ENCODE results near the gene PIK3R2. TPM values are rescaled to one million over a fixed set of nuclear protein-coding genes. Genes with fewer than 3 reads are reported as not detected.
A peak's percentile ranks its signal among the peaks of the same experiment; 100 is the strongest.

The PIK3R2 gene
- polyA plus RNA-seq, 1 donor from 2014 or later: 14.8 TPM

DNA sequence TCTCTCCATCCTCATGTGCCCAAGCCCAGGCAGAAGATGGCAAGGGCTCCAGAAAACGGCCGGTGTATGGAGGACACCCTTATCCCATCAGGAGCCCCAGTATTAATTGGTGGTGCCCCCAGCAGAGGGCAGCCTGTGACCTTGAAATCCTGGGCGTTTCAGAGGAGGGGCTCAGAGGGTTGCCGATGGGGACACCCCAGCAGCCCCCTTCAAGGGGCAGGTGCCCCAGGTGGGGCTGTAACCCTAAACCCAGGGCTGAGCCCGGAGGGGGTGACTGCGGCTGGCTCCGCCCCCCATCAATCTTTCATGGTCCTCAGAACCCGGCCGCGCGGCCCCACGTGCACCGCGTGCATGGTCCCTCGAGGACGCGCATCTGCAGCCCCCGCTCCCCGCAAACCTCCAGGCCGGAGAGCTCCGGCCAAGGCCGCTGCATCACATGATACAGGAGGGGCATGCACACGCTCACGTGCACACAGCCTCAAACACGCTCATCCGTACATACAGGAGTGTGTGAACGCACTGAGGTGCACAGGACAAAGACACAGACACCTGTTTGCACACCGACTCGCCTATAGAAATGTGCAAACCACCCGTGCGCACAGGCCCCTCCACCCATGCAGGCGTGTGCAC is 49.9 kb downstream of the PIK3R2 start:
- peaks cover 16% of the 10 kb centered on the region for H3K79me2 ChIP-seq (replicated peaks; ENCODE audit: insufficient read depth, low read length)
- H3K36me3 ChIP-seq (ENCODE audit: insufficient read depth, low read length): no peaks in the 10 kb centered on the region
- H2AFZ ChIP-seq (ENCODE audit: low read depth, low read length): peak overlapping the region; percentile 53
- peak overlapping the region; percentile 72 for H3K4me2 ChIP-seq (ENCODE audit: low read length)
- no peaks in the 10 kb centered on the region for H3K9me2 ChIP-seq (ENCODE audit: insufficient read depth, low read length)
- no peaks in the 10 kb centered on the region for H3K27me3 ChIP-seq (ENCODE audit: insufficient read depth, low read depth, low read length)
- TF ChIP-seq SMC3 (conservative IDR thresholded peaks at IDR 0.05; ENCODE audit: poor library complexity) (peak; percentile 70), EZH2 (IDR thresholded peaks at IDR 0.05; ENCODE audit: borderline replicate concordance, insufficient read depth, low read length, poor library complexity, severe bottlenecking) (no peak), TAF1 (IDR thresholded peaks at IDR 0.05; ENCODE audit: low read depth) (no peak), POLR2AphosphoS5 (IDR thresholded peaks at IDR 0.05) (no peak), RAD21 (conservative IDR thresholded peaks at IDR 0.05) (peak; percentile 65), EP300 (conservative IDR thresholded peaks at IDR 0.05; ENCODE audit: poor library complexity, severe bottlenecking) (no peak), MXI1 (conservative IDR thresholded peaks at IDR 0.05; ENCODE audit: poor library complexity, severe bottlenecking) (no peak)
- TF ChIP-seq, protein P1, sequence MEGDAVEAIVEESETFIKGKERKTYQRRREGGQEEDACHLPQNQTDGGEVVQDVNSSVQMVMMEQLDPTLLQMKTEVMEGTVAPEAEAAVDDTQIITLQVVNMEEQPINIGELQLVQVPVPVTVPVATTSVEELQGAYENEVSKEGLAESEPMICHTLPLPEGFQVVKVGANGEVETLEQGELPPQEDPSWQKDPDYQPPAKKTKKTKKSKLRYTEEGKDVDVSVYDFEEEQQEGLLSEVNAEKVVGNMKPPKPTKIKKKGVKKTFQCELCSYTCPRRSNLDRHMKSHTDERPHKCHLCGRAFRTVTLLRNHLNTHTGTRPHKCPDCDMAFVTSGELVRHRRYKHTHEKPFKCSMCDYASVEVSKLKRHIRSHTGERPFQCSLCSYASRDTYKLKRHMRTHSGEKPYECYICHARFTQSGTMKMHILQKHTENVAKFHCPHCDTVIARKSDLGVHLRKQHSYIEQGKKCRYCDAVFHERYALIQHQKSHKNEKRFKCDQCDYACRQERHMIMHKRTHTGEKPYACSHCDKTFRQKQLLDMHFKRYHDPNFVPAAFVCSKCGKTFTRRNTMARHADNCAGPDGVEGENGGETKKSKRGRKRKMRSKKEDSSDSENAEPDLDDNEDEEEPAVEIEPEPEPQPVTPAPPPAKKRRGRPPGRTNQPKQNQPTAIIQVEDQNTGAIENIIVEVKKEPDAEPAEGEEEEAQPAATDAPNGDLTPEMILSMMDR (IDR thresholded peaks at IDR 0.05; ENCODE audit: poor library complexity, severe bottlenecking): peak; percentile 62
- TF ChIP-seq, protein P2, sequence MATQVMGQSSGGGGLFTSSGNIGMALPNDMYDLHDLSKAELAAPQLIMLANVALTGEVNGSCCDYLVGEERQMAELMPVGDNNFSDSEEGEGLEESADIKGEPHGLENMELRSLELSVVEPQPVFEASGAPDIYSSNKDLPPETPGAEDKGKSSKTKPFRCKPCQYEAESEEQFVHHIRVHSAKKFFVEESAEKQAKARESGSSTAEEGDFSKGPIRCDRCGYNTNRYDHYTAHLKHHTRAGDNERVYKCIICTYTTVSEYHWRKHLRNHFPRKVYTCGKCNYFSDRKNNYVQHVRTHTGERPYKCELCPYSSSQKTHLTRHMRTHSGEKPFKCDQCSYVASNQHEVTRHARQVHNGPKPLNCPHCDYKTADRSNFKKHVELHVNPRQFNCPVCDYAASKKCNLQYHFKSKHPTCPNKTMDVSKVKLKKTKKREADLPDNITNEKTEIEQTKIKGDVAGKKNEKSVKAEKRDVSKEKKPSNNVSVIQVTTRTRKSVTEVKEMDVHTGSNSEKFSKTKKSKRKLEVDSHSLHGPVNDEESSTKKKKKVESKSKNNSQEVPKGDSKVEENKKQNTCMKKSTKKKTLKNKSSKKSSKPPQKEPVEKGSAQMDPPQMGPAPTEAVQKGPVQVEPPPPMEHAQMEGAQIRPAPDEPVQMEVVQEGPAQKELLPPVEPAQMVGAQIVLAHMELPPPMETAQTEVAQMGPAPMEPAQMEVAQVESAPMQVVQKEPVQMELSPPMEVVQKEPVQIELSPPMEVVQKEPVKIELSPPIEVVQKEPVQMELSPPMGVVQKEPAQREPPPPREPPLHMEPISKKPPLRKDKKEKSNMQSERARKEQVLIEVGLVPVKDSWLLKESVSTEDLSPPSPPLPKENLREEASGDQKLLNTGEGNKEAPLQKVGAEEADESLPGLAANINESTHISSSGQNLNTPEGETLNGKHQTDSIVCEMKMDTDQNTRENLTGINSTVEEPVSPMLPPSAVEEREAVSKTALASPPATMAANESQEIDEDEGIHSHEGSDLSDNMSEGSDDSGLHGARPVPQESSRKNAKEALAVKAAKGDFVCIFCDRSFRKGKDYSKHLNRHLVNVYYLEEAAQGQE (IDR thresholded peaks at IDR 0.05; ENCODE audit: borderline replicate concordance): no peak
- H3K27ac ChIP-seq (ENCODE audit: low read length): peak overlapping the region; percentile 95
- H4K20me1 ChIP-seq (ENCODE audit: insufficient read depth): no peaks in the 10 kb centered on the region
- H3K9me3 ChIP-seq (ENCODE audit: low read length): no peaks in the 10 kb centered on the region
- peak overlapping the region; percentile 92 for H3K4me3 ChIP-seq (ENCODE audit: low read length)
- H3F3A ChIP-seq (ENCODE audit: insufficient read depth, low read length, poor library complexity, severe bottlenecking): peaks cover 3% of the 10 kb centered on the region
- H3K9ac ChIP-seq (ENCODE audit: low read length): peak overlapping the region; percentile 96

DNA sequence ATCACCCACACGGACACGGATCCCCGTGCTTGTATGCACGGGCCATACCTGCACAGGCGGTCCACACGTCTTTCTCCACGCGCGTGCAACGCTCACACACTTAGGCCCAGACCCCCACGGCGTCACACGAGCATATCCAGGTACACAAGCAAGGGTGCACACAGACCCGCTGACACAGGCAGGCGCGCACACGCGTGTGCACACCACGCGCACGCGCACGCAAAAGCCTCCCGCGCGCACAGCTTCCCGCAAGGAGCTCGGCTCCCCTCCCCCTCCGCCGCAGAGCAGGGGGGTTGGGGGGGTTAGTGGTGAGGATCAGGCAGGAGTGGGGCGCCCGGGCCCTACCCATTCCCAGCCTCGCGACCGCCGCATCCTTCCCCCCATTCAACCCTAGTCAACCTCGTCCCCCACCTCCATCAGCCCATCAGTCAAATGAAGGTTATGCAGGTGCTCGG is 50.5 kb downstream of the PIK3R2 start:
- Histone ChIP-seq H3F3A (ENCODE audit: insufficient read depth, low read length, poor library complexity, severe bottlenecking) (peaks cover 3% of the 10 kb centered on the region), H3K4me2 (ENCODE audit: low read length) (peak overlapping the region; percentile 72), H3K27ac (ENCODE audit: low read length) (peak overlapping the region; percentile 95), H2AFZ (ENCODE audit: low read depth, low read length) (peak overlapping the region; percentile 53), H3K36me3 (ENCODE audit: insufficient read depth, low read length) (no peaks in the 10 kb centered on the region), H3K4me3 (ENCODE audit: low read length) (peak overlapping the region; percentile 92), H3K9me2 (ENCODE audit: insufficient read depth, low read length) (no peaks in the 10 kb centered on the region), H3K9me3 (ENCODE audit: low read length) (no peaks in the 10 kb centered on the region), H3K27me3 (ENCODE audit: insufficient read depth, low read depth, low read length) (no peaks in the 10 kb centered on the region), H3K9ac (ENCODE audit: low read length) (peak overlapping the region; percentile 96), H4K20me1 (ENCODE audit: insufficient read depth) (no peaks in the 10 kb centered on the region), H3K79me2 (replicated peaks; ENCODE audit: insufficient read depth, low read length) (peaks cover 16% of the 10 kb centered on the region)
- TF ChIP-seq POLR2AphosphoS5 (IDR thresholded peaks at IDR 0.05) (no peak), MXI1 (conservative IDR thresholded peaks at IDR 0.05; ENCODE audit: poor library complexity, severe bottlenecking) (peak; percentile 92), EZH2 (IDR thresholded peaks at IDR 0.05; ENCODE audit: borderline replicate concordance, insufficient read depth, low read length, poor library complexity, severe bottlenecking) (no peak), TAF1 (IDR thresholded peaks at IDR 0.05; ENCODE audit: low read depth) (no peak), SMC3 (conservative IDR thresholded peaks at IDR 0.05; ENCODE audit: poor library complexity) (peak; percentile 51), EP300 (conservative IDR thresholded peaks at IDR 0.05; ENCODE audit: poor library complexity, severe bottlenecking) (peak; percentile 70), RAD21 (conservative IDR thresholded peaks at IDR 0.05) (peak; percentile 40)
- TF ChIP-seq, protein P2 (IDR thresholded peaks at IDR 0.05; ENCODE audit: borderline replicate concordance): peak; percentile 62
- TF ChIP-seq, protein P1 (IDR thresholded peaks at IDR 0.05; ENCODE audit: poor library complexity, severe bottlenecking): no peak

Data from neural cell (in vitro differentiated cells).